CD4-positive, alpha-beta T cell treated with Interferon gamma for 1 hour (primary cell): ENCODE results near the gene ATP8A2.
A peak's percentile ranks its signal among the peaks of the same experiment; 100 is the strongest.

Source experiments
- DNase-seq: peaks from one replicate; pipeline ENCODE4 v3.0.0-alpha.2; 2020

ATP8A2 gene

GRCh38 chr13:26022538-26023292, 650.9 kb downstream of the ATP8A2 start:
- DNase-seq = no peak

- no peak for DNase-seq
These were observed 652.8 kb downstream of the ATP8A2 start for GRCh38 chr13:26024558-26024957.

- DNase-seq = no peak
These were observed 653.4 kb downstream of the ATP8A2 start for GRCh38 chr13:26025196-26025595.

- DNase-seq = no peak
These were observed 654.0 kb downstream of the ATP8A2 start for GRCh38 chr13:26025771-26026170.

GRCh38 chr13:26026211-26026610, 654.4 kb downstream of the ATP8A2 start:
- DNase-seq = no peak

GRCh38 chr13:26029581-26030136, 657.9 kb downstream of the ATP8A2 start:
- DNase-seq = no peak

- DNase-seq = no peak
These were observed 658.6 kb downstream of the ATP8A2 start for GRCh38 chr13:26030331-26030730.

- no peak for DNase-seq
These were observed 662.2 kb downstream of the ATP8A2 start for GRCh38 chr13:26034018-26034417.

- no peak for DNase-seq
These were observed 664.6 kb downstream of the ATP8A2 start for GRCh38 chr13:26036383-26036782.

GRCh38 chr13:26037302-26037701, 665.5 kb downstream of the ATP8A2 start:
- DNase-seq = no peak

- DNase-seq = no peak
These were observed 667.2 kb downstream of the ATP8A2 start for GRCh38 chr13:26038931-26039475.

GRCh38 chr13:26041444-26041843, 669.7 kb downstream of the ATP8A2 start:
- DNase-seq = no peak

GRCh38 chr13:26042785-26043184, 671.0 kb downstream of the ATP8A2 start:
- DNase-seq = no peak

GRCh38 chr13:26045142-26045541, 673.4 kb downstream of the ATP8A2 start:
- no peak for DNase-seq

- no peak for DNase-seq
These were observed 674.9 kb downstream of the ATP8A2 start for GRCh38 chr13:26046639-26047038.

GRCh38 chr13:26047040-26047439, 675.3 kb downstream of the ATP8A2 start:
- no peak for DNase-seq

GRCh38 chr13:26048741-26049140, 677.0 kb downstream of the ATP8A2 start:
- DNase-seq = no peak

- no peak for DNase-seq
These were observed 678.9 kb downstream of the ATP8A2 start for GRCh38 chr13:26050568-26051230.

GRCh38 chr13:26051231-26051656, 679.5 kb downstream of the ATP8A2 start:
- no peak for DNase-seq

GRCh38 chr13:26051657-26052311, 680.0 kb downstream of the ATP8A2 start, which contains the start of gene SHISA2:
TSS of gene SHISA2 (minus strand) at chr13:26052016. CDS start at chr13:26050975, 1,041 bp downstream.
- DNase-seq = peak; percentile 10

- DNase-seq = no peak
These were observed 680.6 kb downstream of the ATP8A2 start for GRCh38 chr13:26052337-26052736.

- no peak for DNase-seq
These were observed 681.7 kb downstream of the ATP8A2 start for GRCh38 chr13:26053418-26053980.

GRCh38 chr13:26054896-26055295, 683.1 kb downstream of the ATP8A2 start:
- DNase-seq = no peak
